Testis (tissue), 2 donors: ENCODE results near the gene UBE2H.

ENCODE experiments used
- POLR2A ChIP-seq: fragments of 450-650 bp; IDR thresholded peaks from one replicate; pipeline ENCODE4 v1.6.1; 2017; ENCODE audit warnings: antibody characterized with exemption, mild to moderate bottlenecking, moderate library complexity
- TF ChIP-seq, protein P1 (sequence below), 3 experiments: fragments of 450-650 bp in 2 of 3; fragments of 200-600 bp in 1 of 3; sonication (generic) in 1 of 3; IDR thresholded peaks; one replicate each; pipeline ENCODE4 v1.5.1; 2016 to 2019; ENCODE audit warnings: antibody characterized with exemption in 3 of 3, mild to moderate bottlenecking in 2 of 3, moderate library complexity in 1 of 3

DNA sequence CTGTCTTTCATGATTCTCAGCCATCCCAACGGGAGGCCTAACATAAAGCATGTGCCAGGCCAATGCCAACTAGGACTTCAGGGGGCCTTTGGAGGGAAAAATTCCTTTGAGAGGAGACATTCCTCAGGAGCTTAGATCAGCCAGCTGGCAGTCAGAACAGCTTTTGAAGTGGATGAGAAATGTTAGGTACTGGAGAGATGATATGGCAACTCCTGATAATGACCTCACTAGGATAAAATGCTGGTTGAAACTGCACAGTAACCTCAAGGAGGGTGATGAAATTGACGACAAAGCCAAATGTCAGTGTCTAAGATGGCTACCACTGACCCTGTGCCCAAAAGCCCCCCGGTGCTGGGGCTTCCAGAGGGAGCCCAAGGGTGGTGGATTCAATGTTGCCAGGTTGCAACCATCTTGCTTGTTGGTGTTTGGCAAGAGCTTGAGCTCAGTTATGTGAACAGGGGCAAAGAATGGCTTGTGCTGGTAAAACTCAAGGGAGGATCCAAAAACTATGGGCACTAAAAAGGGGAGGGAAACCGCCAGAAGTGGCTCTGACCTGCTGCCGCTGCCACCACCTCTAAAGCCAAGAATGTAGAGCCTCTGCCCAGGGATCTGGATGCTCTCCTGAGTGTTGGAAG, 121.2 kb downstream of the UBE2H start:
- no peak for TF ChIP-seq POLR2A
- TF ChIP-seq, protein P1, sequence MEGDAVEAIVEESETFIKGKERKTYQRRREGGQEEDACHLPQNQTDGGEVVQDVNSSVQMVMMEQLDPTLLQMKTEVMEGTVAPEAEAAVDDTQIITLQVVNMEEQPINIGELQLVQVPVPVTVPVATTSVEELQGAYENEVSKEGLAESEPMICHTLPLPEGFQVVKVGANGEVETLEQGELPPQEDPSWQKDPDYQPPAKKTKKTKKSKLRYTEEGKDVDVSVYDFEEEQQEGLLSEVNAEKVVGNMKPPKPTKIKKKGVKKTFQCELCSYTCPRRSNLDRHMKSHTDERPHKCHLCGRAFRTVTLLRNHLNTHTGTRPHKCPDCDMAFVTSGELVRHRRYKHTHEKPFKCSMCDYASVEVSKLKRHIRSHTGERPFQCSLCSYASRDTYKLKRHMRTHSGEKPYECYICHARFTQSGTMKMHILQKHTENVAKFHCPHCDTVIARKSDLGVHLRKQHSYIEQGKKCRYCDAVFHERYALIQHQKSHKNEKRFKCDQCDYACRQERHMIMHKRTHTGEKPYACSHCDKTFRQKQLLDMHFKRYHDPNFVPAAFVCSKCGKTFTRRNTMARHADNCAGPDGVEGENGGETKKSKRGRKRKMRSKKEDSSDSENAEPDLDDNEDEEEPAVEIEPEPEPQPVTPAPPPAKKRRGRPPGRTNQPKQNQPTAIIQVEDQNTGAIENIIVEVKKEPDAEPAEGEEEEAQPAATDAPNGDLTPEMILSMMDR (IDR thresholded peaks at IDR 0.05), result no peak
